ENCODE data around the gene B4GALNT2.

Gene B4GALNT2

DNA sequence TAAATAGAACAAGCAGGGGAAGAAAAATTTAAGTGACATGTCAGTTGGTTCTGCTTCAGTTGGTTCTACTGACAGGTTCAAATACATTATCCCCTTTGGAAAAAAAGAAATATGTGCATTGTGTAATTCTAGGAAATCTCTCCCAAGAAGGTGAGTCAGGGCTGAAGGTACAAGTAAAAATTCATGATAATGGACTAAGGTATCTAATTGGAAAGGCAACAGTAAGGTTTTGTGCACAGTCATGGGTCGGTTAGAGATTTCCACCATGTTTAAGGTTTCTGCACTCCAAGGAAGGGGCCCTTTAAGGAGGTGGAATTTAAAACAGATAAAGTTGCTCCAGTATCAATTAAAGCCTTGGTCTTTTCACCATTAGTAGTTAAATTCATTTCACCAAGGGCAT, 17.9 kb upstream of the B4GALNT2 start:
- no peak overlapping the region for H3K4me3 Mint-ChIP-seq
- no peak for DNase-seq
- H3K4me1 Mint-ChIP-seq, result no peaks in the 10 kb centered on the region
- H3K27ac Mint-ChIP-seq, result no peak overlapping the region
- H3K36me3 Mint-ChIP-seq (ENCODE audit: low read depth), result no peaks in the 10 kb centered on the region
- peaks cover 33% of the 10 kb centered on the region for H3K27me3 Mint-ChIP-seq (ENCODE audit: low read depth, poor library complexity)
- TF ChIP-seq, protein P1, sequence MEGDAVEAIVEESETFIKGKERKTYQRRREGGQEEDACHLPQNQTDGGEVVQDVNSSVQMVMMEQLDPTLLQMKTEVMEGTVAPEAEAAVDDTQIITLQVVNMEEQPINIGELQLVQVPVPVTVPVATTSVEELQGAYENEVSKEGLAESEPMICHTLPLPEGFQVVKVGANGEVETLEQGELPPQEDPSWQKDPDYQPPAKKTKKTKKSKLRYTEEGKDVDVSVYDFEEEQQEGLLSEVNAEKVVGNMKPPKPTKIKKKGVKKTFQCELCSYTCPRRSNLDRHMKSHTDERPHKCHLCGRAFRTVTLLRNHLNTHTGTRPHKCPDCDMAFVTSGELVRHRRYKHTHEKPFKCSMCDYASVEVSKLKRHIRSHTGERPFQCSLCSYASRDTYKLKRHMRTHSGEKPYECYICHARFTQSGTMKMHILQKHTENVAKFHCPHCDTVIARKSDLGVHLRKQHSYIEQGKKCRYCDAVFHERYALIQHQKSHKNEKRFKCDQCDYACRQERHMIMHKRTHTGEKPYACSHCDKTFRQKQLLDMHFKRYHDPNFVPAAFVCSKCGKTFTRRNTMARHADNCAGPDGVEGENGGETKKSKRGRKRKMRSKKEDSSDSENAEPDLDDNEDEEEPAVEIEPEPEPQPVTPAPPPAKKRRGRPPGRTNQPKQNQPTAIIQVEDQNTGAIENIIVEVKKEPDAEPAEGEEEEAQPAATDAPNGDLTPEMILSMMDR (IDR thresholded peaks at IDR 0.05), result no peak
- peaks cover under 1% of the 10 kb centered on the region for H3K9me3 Mint-ChIP-seq

DNA sequence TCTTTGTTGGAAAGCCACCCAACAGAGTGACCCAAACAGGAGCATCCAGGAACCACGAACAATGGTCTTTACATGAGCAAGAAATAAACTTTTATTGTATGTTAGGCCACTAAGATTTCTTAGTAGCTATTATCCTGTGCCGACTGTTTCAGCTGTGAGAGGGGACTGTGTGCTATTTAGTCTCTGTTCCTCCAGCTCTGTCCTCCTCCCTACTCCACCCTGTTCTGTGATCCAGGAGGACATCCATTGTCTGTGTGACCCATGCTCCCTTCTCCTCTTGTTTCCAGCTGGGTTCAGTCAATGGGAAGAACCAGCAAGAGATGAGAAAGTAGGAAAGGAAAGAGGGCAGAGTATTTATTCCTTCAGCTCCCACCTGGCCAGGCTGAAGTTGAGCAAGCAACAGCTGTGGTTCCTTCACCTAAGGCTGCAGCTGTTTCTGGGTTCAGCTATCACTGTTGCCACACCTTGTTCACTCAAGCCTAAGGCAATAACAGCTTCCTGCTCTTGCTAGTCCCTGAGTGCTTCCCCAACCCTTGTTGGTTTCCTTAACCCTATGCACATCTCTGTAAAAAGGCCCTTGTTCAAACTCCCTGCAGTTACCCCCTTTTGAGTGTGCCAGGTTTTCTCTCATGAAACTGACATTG, 14.9 kb upstream of the B4GALNT2 start:
- no peak overlapping the region for H3K4me3 Mint-ChIP-seq
- H3K36me3 Mint-ChIP-seq (ENCODE audit: low read depth), result peaks cover 3% of the 10 kb centered on the region
- TF ChIP-seq, protein P1 (IDR thresholded peaks at IDR 0.05), result no peak
- H3K27ac Mint-ChIP-seq, result no peak overlapping the region
- H3K9me3 Mint-ChIP-seq, result peaks cover 30% of the 10 kb centered on the region
- no peak for DNase-seq
- H3K4me1 Mint-ChIP-seq, result no peaks in the 10 kb centered on the region
- peaks cover 43% of the 10 kb centered on the region for H3K27me3 Mint-ChIP-seq (ENCODE audit: low read depth, poor library complexity)

DNA sequence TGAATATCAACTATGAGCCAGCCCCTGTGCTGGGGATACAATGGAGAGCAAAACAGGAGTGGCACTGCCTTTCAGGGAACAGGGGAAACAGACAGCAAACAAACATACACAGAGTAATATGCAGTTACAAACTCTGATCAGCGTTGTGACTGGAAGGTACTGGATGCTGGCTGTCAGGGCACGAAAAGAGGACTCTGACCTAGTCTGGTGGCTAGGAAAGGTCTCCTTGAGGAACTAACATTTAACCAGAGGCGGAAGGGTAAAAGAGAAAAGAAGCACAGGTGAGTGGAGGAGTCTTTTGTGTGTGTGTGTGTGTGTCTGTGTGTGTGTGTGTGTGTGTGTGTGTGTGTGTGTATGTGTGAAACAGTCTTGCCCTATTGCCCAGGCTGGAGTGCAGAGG, 12.4 kb upstream of the B4GALNT2 start:
- no peak overlapping the region for H3K4me3 Mint-ChIP-seq
- H3K4me1 Mint-ChIP-seq, result no peaks in the 10 kb centered on the region
- TF ChIP-seq, protein P1 (IDR thresholded peaks at IDR 0.05), result no peak
- DNase-seq, result no peak
- H3K27me3 Mint-ChIP-seq (ENCODE audit: low read depth, poor library complexity), result peaks cover 39% of the 10 kb centered on the region
- H3K27ac Mint-ChIP-seq, result no peak overlapping the region
- peaks cover 3% of the 10 kb centered on the region for H3K36me3 Mint-ChIP-seq (ENCODE audit: low read depth)
- H3K9me3 Mint-ChIP-seq, result peaks cover 31% of the 10 kb centered on the region

DNA sequence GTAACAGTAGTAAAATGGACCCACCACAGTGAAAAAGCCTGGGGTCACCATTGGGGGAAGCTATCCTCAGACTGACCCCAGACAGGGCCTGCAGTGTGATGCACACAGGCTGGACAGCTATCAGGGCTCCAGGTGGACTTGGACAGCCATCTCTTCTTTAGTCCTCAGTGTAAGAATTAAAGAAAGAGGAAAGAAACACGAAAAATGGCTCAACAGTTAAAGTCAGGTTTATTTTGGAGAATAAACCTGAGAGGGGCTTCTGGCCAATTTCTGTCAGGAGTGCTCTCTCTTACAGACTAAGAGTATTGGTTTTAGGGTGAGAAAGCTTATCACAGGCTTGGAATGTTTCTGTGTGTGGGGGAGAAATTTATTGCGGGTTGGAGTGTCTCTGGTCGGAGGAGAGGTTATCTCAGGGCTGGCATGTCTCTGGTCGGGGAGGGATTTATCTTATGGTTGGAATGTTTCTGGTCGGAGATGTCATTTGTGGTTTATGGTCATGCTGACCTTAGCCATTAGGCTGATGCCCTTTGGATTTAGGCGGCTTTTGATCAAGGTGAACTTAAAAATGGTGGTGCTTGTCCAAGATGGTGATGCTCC, 10.8 kb upstream of the B4GALNT2 start:
- no peaks in the 10 kb centered on the region for H3K4me1 Mint-ChIP-seq
- DNase-seq, result no peak
- no peak overlapping the region for H3K4me3 Mint-ChIP-seq
- H3K27ac Mint-ChIP-seq, result no peak overlapping the region
- peaks cover 38% of the 10 kb centered on the region for H3K27me3 Mint-ChIP-seq (ENCODE audit: low read depth, poor library complexity)
- H3K36me3 Mint-ChIP-seq (ENCODE audit: low read depth), result peaks cover 3% of the 10 kb centered on the region
- TF ChIP-seq, protein P1 (IDR thresholded peaks at IDR 0.05), result no peak
- peaks cover 38% of the 10 kb centered on the region for H3K9me3 Mint-ChIP-seq

DNA sequence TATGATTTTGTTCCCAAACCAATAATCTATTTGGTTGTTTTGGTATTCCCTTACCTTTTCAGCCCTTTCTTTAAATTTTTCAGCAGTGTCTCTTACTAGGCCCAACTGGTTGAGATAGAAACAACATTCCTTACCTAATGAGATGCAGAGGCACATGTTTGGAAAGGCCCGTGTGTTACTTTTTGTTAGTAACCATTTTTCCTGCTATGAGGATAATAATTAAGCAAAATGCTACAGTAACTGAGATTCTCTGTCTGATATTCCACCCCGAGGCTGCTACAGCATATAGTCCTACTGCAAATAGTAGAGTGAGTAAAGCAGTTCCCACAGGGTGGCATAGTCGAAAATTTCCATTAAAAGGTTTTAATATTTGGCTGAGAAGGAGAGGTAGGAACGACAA, 10.0 kb upstream of the B4GALNT2 start:
- no peak for DNase-seq
- H3K36me3 Mint-ChIP-seq (ENCODE audit: low read depth), result peaks cover 3% of the 10 kb centered on the region
- peaks cover 42% of the 10 kb centered on the region for H3K9me3 Mint-ChIP-seq
- H3K27me3 Mint-ChIP-seq (ENCODE audit: low read depth, poor library complexity), result peaks cover 33% of the 10 kb centered on the region
- TF ChIP-seq, protein P1 (IDR thresholded peaks at IDR 0.05), result no peak
- H3K4me3 Mint-ChIP-seq, result no peak overlapping the region
- no peak overlapping the region for H3K27ac Mint-ChIP-seq
- no peaks in the 10 kb centered on the region for H3K4me1 Mint-ChIP-seq

DNA sequence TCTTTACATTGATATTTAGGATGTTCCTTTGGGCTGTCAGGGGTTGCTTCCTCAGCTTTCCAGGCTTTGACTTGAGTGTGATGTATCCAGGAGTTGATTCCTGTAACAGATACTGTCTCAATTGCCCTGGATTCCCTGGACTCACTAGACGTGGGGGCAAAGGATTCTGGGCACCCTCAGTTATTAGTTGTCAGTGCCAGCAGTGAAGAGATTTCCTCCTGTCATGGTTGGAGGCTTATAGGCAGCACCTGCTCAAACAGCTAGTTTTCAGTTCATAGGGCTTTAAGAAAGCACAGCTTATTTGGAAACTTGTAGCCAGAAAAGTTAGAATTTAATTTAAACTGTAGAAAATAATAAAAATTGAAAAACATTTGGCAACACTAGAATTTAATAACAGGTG, 9.5 kb upstream of the B4GALNT2 start:
- no peak for DNase-seq
- Mint-ChIP-seq H3K4me1 (no peaks in the 10 kb centered on the region), H3K36me3 (ENCODE audit: low read depth) (peaks cover 3% of the 10 kb centered on the region), H3K27ac (no peak overlapping the region), H3K27me3 (ENCODE audit: low read depth, poor library complexity) (peaks cover 32% of the 10 kb centered on the region), H3K9me3 (peaks cover 47% of the 10 kb centered on the region), H3K4me3 (no peak overlapping the region)
- TF ChIP-seq, protein P1 (IDR thresholded peaks at IDR 0.05), result no peak
